Omental fat pad (tissue), 4 donors: ENCODE data around the gene CNNM1. TPM values are rescaled to one million over a fixed set of nuclear protein-coding genes. Genes with fewer than 3 reads are reported as not detected.

Experiments
- ATAC-seq: fragments of 150-250 bp; one replicate; pipeline ENCODE4 v1.9.1; 2016; ENCODE audit warnings: mild to moderate bottlenecking, moderate library complexity; ENCODE audit not compliant: low FRiP score
- DNase-seq: peaks from one replicate; pipeline ENCODE4 v3.0.0-alpha.2; 2019; ENCODE audit warnings: low spot score
- total RNA-seq, 4 donors: library from RNA; depleted of rRNA; stranded (reverse); fragments of >200 nt; gene quantifications; one replicate each; pipeline ENCODE4 v1.1.0, GENCODE V29; 2016
- TF ChIP-seq, protein P1 (sequence below), 3 donors: fragments of 450-650 bp; IDR thresholded peaks; one replicate each; pipeline ENCODE4 v1.5.1; 2016 to 2017; ENCODE audit warnings: antibody characterized with exemption in 3 of 3, mild to moderate bottlenecking in 3 of 3, moderate library complexity in 2 of 3

CNNM1 gene
- total RNA-seq, 4 donors from 2014 or later: 0.31 to 1.8 (median 0.53) TPM

- ATAC-seq (no peak), DNase-seq (no peak)
- TF ChIP-seq, protein P1, sequence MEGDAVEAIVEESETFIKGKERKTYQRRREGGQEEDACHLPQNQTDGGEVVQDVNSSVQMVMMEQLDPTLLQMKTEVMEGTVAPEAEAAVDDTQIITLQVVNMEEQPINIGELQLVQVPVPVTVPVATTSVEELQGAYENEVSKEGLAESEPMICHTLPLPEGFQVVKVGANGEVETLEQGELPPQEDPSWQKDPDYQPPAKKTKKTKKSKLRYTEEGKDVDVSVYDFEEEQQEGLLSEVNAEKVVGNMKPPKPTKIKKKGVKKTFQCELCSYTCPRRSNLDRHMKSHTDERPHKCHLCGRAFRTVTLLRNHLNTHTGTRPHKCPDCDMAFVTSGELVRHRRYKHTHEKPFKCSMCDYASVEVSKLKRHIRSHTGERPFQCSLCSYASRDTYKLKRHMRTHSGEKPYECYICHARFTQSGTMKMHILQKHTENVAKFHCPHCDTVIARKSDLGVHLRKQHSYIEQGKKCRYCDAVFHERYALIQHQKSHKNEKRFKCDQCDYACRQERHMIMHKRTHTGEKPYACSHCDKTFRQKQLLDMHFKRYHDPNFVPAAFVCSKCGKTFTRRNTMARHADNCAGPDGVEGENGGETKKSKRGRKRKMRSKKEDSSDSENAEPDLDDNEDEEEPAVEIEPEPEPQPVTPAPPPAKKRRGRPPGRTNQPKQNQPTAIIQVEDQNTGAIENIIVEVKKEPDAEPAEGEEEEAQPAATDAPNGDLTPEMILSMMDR (IDR thresholded peaks at IDR 0.05): no peak
Measured at GRCh38 chr10:99406149-99406548, 77.0 kb downstream of the CNNM1 start.

DNA sequence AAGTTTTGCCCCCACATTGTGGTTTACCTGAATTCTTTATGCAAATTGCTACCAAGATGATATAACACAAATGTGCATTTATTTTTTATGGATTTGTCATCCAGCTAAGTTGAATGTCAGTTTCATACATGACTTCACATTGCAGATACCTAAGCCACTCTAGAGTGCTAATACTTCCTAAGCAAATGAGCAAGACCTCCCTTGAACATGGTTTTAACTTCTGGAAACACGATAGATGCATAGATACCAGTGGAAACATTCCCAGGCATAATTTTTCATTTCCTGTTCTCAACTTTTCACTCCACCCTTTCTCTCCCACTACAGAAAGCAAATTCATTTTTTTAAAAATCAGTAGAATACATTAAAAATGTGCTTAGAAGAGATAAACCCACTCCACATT is 81.0 kb downstream of the CNNM1 start:
- ATAC-seq (no peak), DNase-seq (no peak)
- TF ChIP-seq, protein P1 (IDR thresholded peaks at IDR 0.05): no peak

DNA sequence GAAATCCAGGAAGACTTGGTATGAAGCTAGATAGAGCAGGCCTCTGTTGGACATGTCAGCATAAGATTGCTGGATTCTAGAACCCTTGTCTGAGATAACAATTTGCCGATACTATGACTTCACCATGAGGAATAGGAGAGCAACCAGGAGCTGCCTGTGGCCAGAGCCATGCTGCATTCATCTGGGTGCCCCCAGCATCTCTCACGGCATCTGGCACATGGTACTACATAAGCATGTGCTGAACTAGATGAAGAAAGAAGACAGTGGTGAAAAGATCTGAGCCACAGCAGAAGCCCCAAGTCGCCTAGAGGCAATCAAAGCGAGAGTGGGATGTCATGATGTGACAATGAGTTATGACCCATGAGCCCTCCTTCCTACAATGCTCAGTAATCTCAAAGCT is 81.7 kb downstream of the CNNM1 start:
- TF ChIP-seq, protein P1 (IDR thresholded peaks at IDR 0.05): no peak
- ATAC-seq (no peak), DNase-seq (no peak)

DNA sequence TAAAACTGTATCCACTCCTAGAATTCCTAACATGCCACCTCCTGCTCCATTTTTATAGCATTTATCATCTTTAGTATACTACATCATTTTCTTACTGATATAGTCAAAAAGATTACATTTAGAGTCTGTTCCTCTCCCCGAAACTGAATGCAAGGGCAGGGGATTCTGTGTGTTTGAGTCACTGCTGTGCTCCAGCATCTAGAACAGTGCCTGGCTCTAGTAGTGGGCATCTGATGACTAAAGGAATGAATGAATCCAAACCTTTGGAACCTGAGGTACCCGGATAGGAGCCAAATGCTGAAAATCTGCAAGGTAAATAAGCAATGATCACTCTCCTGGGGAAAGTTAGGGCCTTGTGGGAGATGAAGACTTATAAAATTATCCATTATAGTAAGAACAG is 82.4 kb downstream of the CNNM1 start:
- ATAC-seq: no peak
- DNase-seq: no peak

DNA sequence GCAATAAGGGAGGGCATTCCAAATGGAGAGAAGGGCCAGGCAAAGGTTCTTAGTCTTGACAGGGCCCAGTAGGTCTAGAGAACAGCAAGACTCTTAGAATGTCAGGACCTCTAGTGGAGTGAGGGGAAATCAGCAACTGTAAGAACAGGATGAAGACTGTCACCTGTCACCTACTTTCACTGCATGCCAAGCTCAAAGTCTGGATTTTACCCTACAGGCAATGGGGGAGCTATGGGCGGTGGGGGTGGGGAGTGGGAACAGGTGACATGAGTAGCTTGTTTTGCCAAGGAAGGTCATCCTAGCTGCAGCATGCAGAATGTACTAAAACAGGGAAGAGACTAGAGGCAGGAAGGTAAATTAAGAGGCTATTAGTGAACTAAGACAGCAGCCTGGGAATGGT is 82.9 kb downstream of the CNNM1 start:
- no peak for DNase-seq
- TF ChIP-seq, protein P1 (IDR thresholded peaks at IDR 0.05): no peak
- ATAC-seq: no peak

More for the DNA sequence above, 82.4 kb downstream of the CNNM1 start:
- TF ChIP-seq, protein P1 (IDR thresholded peaks at IDR 0.05): no peak

DNA sequence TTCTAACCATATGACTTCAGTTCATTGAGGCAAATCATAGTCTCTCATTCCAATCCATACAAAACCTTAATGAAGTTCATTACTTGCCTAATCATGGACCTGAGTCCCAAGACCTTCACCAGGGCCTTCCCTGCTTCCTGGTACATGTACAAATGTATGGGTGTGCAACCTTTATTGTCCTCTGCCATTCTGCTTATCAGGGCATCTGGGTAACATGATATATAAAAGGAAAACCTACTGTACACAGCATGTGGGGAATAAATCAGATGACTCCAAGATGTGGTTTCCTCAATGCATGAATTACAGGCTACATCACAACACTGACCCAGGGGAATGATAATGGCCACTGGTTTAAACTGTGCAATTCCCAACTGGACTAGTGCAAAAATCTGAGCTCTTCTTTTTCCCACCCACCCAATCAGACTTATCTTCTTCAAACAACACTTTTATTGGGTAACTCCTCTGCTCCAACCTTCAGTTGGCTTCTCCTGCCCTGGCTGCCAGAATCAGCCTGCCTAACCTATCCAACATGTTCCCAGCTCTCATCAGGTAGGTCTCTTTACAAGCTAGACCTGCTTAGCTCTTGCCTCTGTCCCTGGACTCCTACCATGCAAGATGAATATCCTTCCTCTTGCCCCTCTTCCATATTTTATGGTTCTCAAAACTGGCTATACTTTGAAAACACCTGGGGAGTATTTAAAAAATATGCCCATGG is 89.9 kb downstream of the CNNM1 start:
- TF ChIP-seq, protein P1 (IDR thresholded peaks at IDR 0.05): no peak
- ATAC-seq (no peak), DNase-seq (no peak)

DNA sequence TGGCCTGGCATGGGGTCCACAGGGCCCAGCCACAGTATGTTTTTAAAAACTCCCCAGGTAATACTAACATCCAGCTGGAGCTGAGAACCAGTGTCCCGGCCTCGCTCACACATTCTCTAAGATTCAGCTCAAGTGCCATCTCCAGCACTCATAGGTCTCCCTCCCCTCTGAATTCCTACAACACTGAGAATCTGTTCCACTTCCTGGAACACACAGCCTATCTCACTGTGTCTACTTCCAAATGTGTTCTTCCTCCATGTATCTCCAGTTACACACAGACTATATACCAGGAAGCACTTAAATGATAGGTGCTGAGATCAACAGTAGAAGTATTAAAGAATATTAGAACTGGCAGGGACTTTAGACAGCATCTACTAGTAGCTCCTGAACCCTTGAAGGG is 90.5 kb downstream of the CNNM1 start:
- no peak for ATAC-seq
- TF ChIP-seq, protein P1 (IDR thresholded peaks at IDR 0.05): no peak

More for the DNA sequence above, 90.5 kb downstream of the CNNM1 start:
- DNase-seq: no peak
